ENCODE data around the gene SLCO2A1. TPM values are rescaled to one million over a fixed set of nuclear protein-coding genes. Genes with fewer than 3 reads are reported as not detected.

SLCO2A1 gene
- total RNA-seq, 1 donor from 2014 or later = 0.79 TPM

GRCh38 chr3:133905376-133905775 is 124.3 kb downstream of the SLCO2A1 start:
- DNase-seq (ENCODE audit: low read depth, low spot score) = no peak

DNA sequence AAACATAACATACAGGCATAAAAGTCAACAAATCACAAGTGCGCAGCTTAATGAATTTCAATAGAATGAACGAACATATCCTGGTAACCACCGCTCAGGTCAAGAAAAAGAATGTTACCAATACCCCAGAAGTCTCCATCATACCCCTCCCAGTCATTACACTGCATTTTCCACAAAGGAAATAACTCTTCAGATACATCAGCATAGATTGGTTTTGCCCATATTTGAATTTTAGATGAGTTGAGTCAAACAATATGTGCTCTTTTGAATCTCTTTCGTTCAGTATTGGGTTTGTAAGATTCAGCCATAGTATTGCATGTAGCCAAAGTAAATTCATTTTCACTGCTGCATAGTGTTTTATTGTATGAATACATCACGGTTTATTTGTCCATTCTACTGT is 127.9 kb downstream of the SLCO2A1 start:
- no peak for DNase-seq (ENCODE audit: low read depth, low spot score)

GRCh38 chr3:133901083-133901482 is 128.6 kb downstream of the SLCO2A1 start:
- no peak for DNase-seq (ENCODE audit: low read depth, low spot score)

DNA sequence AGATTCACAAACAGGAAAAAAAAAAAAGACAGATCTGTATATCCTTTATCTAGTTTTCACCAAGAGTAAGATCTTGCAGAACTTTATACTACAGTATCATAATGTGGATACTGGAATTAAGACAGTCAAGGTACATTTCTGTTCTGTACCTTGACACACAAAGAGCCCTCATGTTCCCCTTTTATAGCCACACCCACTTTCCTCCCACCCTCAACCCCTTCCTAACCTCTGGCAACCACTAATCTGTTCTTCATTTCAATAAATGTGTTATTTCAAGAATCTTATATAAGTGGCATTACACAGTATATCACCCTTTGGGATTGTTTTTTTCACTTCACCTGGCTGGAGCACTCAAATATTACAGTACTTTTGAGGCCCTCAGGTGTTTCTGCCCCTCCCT is 130.4 kb downstream of the SLCO2A1 start:
- DNase-seq (ENCODE audit: low read depth, low spot score) = no peak

DNA sequence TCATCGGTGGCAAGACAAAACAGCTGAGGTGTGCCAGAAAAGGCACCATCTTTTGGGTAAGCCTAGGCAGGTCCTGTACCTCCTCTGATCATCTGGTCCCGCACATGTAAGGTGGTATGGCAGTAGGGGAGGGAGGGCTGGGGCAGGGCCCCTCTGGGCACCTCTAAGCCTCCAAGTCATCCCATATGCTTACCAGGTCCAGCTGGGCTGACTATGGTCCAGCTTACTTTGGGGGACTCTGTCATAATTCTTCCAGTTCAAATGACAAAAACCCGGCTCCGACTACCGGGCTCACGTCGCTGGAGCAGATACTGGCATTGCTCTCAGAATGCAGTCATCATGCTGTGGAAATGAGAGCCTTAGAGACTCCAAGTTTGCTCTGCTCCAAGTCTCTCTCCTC is 132.2 kb downstream of the SLCO2A1 start:
- DNase-seq (ENCODE audit: low read depth, low spot score) = no peak

- no peak for DNase-seq (ENCODE audit: low read depth, low spot score)
Observed at GRCh38 chr3:133896002-133896761, 133.5 kb downstream of the SLCO2A1 start.

- DNase-seq (ENCODE audit: low read depth, low spot score) = no peak
Observed at GRCh38 chr3:133895208-133896001, 134.3 kb downstream of the SLCO2A1 start, which contains the start of gene RAB6B. Gene RAB6B, minus strand, starts transcription at chr3:133895882. Its CDS starts 416 bp downstream, at chr3:133895466.

DNA sequence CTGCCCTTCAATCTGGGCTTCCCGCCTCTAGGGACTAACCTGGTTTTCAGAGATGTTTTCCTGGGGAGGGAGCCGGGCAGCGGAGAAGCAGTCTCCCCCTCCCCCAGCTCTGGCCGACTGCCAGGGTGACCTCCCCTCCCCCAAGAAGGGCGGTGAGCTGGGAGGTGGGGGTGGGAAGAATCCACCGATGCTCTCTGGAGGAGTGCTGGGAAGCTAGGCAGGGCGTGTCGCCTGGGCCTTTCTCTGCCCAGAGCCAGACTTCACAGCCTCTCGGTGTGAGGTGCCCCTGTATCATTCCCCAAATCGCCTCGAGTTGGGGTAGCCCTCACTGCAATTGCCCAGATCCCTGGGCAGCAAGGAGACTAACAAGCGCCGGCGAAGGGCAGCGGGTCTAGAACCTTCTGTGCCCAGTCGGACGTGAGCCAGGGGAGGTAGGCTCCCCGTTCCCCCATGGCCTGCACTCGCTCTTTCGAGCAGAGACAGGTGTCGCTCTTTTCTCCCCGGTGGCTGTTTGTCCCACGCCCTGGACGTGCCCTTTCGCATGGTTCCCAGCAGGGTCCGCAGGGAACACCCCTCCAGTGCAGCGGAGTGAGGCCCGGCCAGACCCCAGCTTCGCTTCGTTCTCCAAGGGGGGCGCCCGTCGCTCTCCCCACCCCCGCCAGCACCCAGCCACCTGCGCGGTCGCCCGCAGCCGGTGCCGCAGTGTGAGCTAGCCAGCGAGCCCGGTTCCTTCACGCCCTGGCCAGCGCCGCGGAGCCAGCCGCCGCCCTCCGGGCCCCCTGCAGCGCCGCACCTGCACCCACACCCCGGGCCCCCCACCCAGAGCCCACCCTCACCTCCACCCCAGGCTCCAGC is 135.1 kb downstream of the SLCO2A1 start:
- DNase-seq (ENCODE audit: low read depth, low spot score) = no peak

GRCh38 chr3:133893683-133894352 is 135.9 kb downstream of the SLCO2A1 start:
- no peak for DNase-seq (ENCODE audit: low read depth, low spot score)

DNA sequence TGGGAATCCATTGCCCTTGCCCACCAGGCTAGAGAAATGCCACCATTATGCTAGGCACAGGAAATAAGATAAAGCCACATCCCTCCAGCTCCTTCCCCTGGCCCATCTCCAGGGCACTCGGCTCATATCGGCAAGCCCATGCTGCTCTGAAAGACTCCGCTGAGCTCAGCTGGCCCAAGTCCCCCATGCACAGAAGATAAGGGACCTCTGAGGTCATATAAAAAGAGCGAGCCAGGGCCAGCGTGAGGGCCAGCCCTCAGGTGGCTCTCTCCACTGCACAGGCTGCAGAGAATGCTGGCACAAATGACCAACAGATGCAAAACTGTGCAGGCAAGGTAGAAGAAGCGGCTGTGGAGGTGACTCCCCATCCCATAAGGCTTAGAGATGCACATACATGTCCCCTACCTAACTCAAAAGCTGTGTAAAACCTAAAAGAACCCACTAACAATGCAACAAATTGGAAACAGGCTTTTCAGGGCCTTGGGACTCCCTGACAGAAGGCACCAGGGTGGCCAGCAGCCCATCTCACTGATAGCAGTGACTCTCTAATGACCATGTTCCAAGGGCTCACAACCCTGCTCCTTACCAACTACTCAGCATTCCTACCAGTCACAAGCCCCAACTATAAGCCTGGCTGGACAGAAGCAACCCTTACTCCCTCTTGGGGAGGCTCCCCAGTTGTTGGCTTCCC is 137.0 kb downstream of the SLCO2A1 start:
- no peak for DNase-seq (ENCODE audit: low read depth, low spot score)

- DNase-seq (ENCODE audit: low read depth, low spot score) = no peak
Observed at GRCh38 chr3:133891662-133892378, 137.9 kb downstream of the SLCO2A1 start.

DNA sequence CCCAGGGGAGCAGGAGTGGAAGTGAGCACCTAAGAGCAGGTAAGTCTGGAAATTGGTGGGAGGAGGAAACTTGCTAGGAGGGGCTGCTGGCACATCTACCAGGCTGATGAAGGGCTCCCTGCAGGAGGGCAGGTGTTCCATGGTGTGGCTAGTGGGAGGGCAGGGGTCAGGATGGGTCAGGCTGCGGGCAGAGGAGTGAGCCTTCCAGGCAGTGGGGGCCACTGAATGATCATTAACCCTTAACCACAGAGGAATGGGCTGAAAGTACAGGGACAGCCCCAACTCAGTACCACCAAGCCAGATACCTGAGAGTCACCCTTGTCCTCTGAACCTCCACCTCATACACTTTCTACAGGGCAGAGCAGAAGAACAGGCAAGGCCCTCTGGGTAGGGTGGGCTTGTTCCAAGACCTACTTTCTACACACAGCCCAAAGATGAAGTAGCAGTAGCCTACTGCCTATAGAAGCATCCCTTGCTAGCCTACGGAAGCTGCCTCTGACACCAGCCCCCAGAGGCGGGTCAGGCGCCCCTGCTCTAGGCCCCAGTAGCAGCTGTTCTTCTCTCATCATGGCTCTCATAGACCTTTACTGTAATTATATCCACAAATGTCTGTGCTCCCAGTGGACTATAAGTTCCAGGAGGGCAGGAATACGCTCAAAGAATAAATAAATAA is 138.6 kb downstream of the SLCO2A1 start:
- DNase-seq (ENCODE audit: low read depth, low spot score) = no peak

DNA sequence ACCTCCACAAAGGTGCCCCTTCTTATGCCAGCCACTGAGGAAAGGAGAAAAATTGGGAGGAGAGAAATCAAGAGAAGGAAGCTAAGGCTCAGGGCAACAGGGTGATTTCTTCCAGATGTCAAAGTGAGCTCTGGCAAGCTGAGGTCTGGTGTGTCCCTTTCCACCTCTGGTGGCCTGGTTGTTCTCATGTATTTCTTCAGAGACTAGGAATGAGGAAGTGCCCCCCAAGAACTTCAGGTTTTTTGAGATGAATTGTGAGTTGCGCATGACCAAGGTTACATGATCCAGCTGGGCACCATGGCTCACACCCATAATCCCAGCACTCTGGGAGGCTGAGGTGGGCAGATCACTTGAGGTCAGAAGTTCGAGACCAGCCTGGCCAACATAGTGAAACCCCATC is 139.7 kb downstream of the SLCO2A1 start:
- DNase-seq (ENCODE audit: low read depth, low spot score) = no peak

- DNase-seq (ENCODE audit: low read depth, low spot score) = no peak
Observed at GRCh38 chr3:133888726-133889340, 140.9 kb downstream of the SLCO2A1 start.

DNA sequence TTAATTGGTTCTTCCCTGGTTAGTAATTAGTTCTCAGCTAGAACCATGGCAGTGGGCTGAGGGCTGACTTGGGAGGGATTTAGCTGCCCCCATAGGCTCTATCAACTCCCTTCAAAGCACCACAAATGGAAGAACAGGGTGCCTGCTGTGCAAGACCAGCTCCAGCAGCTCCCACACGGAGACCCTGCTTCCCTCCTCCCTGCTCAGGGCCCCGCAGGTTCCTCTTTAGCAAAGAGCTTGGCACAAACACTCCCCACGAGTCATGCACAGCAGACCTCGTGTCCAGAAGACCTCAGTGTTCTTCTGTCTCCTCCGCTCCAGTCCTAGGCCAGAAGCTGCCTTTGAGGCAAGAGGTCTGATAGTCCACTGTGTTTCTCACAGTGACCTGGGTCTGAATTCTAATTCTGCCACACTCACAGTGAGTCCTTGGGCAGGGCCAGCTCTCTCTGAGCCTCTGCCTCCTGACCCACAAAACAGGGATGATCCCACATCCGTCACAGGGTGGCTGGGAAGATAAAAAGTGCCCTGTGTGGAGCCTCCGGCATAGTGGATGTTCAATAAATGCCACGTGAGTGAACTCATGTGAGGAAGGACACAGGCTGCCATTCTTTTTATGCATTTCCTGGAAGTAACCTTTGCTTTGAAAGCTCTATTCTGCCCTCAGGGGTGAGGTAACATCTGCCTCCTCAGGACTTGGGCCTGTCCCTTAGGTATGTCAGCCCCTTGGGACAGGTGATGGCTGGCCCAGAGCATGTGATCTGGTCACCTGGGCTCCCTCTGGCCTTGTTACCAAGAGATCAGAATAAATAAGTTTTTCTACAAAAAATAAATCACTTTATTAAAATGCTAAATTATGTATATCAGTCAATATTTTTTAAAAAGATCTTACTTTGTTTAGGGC is 141.7 kb downstream of the SLCO2A1 start:
- DNase-seq (ENCODE audit: low read depth, low spot score) = no peak

GRCh38 chr3:133887074-133887802 is 142.5 kb downstream of the SLCO2A1 start:
- no peak for DNase-seq (ENCODE audit: low read depth, low spot score)

GRCh38 chr3:133886031-133886722 is 143.5 kb downstream of the SLCO2A1 start:
- no peak for DNase-seq (ENCODE audit: low read depth, low spot score)

Measured in pulmonary artery endothelial cell (primary cell).